Left forelimb (tissue), 1 donor: ENCODE measurements around the gene HACD3.

Experiments used
- DNase-seq: peaks from one replicate; pipeline ENCODE4 v3.0.0-alpha.2; 2018; ENCODE audit warnings: low spot score

HACD3 gene, protein sequence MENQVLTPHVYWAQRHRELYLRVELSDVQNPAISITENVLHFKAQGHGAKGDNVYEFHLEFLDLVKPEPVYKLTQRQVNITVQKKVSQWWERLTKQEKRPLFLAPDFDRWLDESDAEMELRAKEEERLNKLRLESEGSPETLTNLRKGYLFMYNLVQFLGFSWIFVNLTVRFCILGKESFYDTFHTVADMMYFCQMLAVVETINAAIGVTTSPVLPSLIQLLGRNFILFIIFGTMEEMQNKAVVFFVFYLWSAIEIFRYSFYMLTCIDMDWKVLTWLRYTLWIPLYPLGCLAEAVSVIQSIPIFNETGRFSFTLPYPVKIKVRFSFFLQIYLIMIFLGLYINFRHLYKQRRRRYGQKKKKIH

DNA sequence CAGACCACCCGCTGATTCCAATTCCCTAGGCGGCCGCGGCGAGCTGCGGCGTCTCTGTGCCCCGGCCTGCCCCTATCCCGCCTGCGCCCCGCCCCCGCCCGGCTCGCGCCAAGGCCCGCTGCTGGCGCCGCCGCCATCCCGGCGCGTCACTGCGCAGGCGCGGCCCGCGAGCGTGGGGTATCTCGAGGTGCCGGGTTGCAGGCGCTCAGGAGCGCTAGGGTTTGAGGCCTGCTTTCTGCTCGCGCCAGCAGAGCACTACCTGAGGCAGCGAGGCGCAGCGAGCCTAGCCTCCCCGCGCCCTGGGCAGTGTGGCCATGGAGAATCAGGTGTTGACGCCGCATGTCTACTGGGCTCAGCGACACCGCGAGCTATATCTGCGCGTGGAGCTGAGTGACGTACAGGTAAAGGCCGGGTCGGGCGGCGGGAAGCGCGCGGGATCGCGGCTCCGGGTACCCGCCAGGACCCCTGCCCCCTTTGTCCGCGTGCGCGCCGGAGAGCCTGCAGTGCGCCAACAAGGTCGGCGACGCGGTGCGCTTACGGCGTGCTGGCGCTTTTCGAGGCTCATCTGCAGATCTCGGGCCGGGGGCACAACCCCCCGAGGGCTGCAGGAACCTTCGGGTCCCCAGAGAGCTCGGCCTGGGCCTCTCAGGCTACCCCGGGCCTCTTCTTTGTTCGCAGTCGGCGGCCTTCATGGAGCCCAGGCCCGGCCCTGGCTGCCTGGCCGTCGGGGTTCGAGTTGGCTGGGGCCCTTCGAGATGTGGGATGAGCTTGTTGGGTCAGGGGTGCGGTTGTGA lies at the start of gene HACD3:
TSS of gene HACD3 (plus strand) at position 146 of the 794 bp plus-strand sequence. CDS start at position 315, 169 bp downstream.
- DNase-seq = peak; percentile 90

DNA sequence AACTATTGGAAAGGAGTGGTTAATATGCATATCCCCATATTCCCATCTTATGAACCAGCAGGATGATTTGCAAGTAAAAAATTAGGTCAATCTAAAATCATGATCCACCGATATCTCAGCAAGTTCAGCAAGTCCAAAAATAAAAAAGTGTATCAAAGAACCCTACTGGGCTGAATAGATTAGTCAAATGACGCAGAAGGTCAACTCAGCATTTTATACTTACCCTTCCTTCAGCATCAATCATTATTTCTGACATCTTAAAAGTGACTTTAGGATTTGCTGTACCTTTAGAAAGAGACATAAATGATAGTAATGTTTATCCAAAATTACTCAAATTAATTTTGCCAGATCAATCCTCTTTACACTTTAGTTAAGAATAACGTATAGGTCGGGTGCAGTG lies 45.4 kb upstream of the HACD3 start:
- no peak for DNase-seq

DNA sequence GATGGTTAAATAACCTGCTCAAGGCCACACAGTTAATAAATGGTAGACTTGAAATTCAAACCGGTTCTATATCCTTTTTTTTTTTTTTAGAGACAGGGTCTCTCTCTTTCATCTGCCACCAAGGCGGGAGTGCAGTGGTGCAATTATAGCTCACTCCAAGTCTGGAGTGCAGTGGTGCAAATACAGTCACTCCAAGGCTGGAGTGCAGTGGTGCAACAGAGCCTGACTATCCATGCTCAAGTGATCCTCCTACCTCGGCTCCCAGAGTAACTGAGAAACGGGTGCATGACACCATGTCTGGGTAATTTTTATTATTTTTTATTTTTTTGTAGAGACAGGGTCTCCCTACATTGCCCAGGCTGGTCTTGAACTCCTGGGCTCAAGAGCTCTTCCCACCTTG lies 36.2 kb upstream of the HACD3 start:
- DNase-seq = no peak

DNA sequence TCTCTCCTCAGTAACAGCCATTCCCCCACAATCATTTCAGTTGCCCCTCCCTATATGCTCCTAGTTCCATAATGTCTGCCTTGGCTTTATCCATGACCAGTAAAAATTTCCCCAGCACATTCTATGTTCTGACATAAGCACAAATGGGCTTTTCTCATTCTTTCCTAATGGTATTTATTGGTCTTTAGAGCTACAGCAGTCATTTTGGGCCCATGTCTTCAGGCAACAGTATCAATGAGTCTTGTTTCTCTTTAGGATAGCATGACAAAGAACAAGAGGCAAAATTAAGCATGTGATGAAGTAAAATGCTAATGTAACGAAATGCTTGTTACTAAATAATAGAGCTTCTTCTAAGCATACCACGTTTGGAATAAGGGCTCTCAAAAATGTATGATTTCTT lies 20.9 kb upstream of the HACD3 start:
- no peak for DNase-seq

DNA sequence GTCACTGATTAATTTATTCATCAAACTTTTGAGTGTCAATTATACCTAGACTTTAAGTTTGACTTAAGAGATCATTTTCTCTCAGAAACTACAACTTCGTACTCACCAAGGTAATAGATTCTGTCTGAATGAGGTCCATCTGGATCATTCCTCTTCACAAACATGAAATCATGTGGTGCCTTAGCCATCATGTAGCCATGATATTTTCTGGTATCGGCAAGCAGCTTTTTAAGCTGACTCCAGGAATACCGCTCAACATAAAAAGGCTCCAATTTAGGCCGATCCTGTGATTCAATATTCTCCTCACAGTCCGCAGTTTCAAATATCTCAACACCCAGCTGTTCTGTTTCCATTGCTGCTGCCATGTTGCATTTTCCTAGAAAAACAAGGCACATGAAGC lies 18.1 kb upstream of the HACD3 start:
- DNase-seq = no peak

DNA sequence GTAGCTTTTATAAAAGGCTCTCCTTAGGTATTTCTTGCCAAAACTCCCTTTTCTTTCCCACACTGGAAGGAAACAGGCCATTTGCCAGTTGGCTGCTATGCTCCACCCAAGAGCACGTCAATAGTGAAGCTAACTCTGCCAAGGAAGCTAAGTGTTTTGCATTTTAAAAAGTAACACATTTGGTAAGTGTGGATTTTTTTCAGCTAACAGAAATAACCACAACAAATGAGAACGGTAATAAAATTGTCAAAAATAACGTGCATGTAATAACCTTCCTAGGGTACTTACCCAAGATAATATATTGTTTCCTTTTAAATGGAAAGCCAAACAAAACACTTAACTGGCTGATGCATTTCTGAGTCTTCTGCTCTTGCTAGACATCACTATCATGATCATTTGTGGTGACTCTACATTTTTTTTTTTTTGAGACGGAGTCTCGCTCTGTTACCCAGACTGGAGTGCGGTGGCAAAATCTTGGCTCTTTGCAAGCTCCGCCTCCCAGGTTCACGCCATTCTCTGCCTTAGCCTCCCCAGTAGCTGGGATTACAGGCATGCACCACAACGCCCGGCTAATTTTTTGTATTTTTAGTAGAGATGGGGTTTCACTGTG lies 17.4 kb upstream of the HACD3 start:
- DNase-seq = no peak

DNA sequence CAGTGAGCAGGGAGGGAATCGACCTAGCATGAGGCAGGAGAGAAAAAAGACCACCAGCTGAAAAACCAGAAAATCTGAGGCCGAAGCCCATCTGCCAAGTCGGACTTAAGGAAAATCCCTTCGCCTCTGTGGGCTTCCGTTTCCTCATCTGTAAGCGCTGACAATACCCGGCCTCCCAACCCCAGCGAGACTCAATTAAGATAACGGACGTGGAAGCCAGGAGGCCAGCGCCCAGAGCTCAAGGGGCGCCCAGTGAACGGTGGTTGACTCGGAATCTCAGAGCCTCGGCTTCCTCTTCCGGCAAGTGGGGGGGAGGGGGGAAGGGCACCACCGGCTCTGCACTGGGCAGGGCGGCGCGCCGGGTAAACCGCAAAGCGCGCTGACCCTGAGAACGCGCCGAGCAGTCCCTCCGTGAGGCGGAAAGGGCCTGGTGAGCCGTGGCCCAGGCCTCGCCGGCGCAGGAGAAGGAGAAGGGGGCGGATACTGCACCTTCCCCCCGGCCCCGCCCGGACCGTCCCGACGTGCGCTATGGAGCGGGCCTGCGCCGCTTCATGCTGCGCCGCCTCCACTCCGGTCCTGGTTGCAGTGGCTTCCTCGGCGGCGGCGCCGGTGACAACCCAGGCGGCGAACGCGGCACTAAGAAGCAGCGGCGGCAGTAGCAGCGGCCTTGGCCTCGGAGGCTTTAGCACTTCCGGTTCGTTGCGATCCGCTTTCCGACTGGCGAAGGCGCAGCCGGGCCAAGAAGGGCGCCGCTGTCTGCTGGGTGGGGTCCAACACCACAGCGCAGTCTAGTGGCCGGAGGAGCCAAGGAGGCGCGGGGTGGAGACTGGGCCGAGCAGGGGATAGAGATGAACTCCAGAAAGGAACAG lies 13.0 kb upstream of the HACD3 start, which contains the start of gene DPP8:
TSS of gene DPP8 (minus strand) at position 693 of the 869 bp plus-strand sequence. CDS start 5,136 bp downstream, outside the sequence.
- peak; percentile 97 for DNase-seq

DNA sequence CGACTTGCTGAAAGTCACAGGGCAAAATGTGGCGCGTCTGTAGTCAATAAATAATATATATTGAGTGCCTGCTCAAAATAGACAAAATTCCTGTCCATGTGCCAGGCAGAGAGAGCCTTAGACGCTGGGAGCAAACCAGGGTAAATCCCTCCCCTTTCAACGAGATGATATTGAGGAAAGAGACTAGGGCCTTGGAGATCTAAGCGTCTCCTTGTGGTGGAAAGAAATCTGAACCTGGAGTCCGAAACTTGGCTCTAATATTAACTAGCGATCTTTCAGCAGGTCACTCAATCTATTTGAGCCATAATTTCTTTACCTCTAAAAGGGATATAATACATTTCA lies 12.4 kb upstream of the HACD3 start:
- DNase-seq = no peak

DNA sequence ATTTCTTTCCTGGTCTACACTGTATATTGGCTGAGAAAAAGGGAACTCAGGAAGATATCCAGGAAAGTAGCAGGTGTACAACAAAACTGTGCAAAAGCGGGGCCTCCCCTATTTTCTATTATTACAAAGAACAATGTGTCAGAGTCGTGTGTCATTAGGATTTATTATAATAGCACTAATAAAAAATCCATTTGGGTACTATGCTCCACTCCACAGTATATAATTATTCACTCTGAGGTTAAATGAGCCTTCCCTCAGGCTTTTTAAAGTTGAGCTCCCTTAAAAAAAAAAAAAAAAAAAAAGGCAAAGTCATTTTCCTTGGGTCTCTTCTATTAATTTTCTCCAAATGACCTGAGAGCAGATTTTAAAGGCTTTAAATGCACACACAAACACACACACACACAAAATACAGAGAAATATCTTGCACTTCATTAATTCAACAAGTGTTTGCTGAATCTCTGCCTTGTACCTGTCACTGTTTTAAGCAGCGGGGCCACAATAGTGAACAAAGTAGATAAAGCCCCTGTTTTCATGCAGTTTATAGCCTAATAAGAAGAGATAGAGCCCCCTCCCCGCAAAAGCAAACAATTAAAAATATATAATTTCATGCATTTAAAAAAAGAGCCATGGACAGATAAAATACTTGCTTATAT lies 11.5 kb upstream of the HACD3 start:
- DNase-seq = no peak

DNA sequence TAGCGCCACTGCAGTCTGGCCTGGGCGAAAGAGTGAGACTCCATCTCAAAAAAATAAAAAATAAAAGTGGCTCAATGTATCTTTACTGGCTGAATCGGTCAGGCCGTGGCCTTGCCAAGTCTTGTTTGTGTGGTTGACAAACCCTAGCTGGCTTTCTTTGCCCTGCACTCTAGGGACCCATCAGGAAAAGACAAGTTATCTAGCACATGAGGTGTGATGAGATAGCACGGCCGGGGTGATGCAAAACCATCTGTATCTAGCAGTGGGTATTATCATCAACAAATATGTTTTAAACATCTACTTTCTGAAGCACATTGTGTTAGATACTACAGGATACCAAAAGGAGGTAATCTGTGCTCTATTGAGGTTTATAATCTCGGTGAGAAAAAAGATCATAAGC lies 8.9 kb upstream of the HACD3 start:
- no peak for DNase-seq

DNA sequence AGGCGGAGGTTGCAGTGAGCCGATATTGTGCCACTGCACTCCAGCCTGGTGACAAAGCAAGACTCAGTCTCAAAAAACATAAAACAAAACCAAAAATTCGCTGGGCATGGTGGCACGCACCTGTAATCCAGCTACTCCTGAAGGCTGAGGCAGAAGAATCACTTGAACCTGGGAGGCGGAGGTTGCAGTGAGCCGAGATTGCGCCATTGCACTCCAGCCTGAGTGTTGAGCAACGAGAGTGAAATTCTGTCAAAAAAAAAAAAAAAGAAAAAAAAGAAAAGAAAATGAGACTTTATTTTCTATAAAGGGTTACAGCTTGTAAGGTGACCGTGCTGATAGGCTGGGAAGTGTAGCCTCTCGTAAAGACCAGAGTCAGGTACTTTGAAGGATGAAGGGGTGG lies 6.0 kb upstream of the HACD3 start:
- DNase-seq = no peak

DNA sequence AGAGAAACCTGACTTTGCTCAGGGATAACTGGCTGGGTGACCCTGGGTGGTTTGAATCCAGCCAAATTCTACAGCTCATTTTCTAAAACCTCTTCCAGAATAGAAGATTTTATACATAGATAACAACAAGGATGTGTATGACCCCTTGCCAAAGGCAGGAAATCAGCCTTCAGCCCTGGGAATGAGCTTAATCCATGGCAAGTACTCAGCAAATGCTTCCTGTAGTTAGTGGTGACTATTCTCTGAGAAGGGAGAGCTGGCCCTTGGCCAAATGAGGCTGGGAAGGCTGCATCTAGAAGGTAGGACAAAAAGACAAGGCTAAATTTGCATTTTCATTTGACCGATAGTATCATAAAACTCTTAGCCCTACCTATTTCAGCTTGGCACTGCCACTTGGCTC lies 4.6 kb upstream of the HACD3 start:
- DNase-seq = no peak

DNA sequence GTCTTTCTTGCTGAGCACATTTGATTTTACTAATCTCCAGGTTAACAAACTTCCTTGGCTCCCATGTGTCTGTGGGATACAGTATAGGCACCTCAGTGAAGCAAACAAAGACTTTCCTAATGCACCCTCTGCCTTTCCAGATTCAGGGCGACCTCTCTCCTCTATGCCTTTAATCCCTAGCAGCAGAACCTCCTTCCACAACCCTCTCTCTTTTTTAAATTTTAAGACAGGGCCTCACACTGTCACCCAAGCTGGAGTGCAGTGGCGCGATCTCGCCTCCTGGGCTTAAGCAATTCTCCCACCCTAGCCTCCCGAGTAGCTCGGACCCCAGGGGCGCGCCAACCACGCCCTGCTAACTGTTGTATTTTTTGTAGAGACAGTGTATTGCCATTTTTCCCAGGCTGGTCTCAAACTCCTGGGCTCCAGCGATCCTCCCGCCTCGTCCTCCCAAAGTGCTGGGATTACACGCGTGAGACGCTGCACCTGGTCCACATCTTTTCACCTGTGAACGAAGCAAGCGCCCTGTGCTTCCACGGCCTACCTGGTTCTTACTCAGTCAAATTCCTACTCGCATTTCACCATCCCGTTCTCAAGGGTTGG lies 1.7 kb upstream of the HACD3 start:
- DNase-seq = no peak

DNA sequence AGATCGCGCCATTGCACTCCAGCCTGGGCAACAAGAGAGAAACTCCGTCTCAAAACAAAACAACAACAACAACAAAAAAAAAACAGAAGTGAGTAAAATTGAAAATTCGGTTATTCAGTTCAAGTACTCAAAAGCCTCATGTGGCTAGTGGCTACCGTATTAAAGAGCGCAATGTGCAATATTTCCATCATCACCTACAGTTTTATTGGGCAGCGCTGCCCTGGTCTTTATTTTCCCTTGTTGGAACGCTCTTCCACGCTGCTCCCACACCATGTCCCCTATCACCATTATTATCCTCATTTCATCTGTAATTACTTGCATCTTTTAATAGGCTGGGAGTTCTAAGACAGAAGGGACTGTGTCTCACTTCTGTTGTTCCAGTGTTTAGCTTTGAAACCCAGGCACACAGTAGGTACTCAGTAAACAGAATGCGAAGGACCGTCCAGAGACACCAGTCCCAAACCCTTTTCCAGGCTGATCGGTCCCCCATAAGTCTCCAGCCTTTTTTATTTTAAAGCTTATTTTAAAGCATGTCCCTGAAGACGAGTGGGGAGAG lies 423 bp upstream of the HACD3 start:
- DNase-seq = no peak

DNA sequence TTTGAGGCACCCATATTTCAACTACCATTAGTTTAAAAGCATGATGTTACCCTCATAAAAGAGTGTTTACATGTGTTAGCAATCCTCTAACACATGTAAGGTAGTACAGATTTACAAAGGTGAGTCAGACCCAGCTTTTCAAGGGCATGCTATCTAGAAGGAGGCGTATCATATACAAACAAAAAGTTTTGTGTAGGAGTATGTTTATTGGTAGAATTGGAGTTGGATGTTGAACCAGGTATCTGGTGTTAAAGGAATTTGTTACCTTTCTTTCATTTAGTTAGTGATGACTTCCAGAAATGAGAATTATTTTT lies 2.4 kb downstream of the HACD3 start:
- no peak for DNase-seq

DNA sequence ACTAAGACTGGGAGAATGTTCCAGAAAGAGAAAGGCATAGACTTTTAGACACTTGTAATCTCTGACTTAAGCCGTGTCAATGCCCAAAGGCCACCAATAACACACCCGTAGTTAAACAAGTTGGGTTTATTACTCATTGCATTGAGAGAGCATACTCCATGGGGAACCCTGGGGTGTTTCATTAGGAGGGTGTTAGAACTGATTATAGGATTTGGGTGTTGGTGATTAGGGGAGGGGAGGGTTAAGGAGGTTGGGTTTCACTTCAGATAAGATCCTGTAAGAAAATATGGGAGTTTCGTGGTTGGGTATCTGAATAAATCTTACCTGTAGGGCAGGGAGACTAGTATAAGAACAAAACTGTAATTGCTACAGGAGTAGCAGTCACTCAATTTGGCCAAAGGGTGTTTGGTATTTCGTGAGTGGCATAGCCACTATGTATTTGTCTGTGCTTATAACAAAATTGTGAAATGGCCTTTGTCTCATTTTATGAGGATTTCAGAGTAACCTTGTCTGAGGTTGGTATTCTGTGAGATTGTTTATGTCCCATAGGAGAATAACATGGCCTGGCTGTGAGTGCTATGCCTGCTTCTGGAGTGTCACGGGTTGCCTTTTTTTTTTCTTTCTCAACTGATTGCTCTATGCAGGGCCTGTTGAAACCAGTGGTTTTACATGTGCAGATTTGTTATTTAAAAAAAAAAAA lies 2.9 kb downstream of the HACD3 start:
- DNase-seq = no peak

DNA sequence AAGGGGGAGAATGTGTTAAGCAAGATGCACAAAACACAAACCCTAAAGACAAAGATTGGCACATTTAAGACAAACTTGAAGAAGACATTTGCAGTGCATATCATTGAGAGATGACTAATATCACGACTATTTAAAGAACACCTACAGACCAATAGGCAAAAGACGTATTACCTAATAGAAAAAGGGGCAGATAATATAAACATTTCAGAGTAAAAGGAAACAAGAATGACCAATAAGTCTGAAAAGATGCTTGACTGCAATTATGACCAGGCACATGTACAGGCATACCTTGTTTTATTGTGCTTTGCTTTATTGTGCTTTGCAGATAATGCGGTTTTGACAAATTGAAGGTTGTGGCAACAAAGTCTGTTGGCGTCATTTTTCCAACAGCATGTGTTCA lies 4.9 kb downstream of the HACD3 start:
- DNase-seq = no peak

DNA sequence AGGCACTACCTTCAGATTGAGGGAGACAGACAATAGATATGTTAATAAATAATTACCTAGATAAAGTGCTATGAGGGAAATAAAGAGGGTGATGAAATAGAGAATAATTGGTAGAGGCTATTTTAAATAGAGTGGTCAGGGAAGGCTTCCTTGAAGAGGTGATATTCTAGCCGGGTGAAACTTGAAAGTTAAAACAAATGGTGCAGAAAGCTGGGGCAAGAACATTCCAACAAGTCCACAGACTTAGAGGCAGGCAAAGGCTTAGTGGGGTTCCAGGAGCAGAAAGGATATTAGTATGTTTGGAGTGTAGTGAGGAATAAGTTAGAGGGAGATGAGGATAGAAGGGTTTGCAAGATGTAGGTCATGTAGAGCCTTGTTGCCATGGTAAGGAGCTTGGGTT lies 10.1 kb downstream of the HACD3 start:
- DNase-seq = no peak

DNA sequence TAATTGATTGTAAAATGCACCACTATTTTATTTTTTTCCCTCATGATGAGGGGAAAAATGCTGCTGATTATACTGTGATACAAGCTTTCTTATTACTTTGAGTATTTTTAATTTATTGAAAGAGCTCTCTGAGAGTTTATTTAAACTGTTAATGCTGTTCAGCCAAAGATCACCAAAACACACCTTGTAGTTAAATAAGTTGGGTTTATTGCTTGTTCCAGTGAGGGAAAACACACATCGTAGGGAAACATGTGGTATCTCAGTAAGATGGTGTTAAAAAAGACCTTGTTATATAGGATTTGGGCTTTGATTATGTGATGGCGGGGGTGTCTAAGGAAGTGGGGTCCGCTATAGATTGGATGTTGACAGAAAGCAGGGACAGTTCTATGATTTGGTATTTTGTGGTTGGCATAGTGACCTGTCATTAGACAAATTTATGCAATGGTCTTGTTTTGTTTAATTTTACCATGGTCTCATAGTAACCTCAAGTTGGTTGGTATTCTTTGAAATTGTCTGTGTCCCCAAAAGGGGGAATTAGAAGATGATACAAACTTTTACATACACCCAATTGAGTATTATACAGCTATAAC lies 11.1 kb downstream of the HACD3 start:
- no peak for DNase-seq

DNA sequence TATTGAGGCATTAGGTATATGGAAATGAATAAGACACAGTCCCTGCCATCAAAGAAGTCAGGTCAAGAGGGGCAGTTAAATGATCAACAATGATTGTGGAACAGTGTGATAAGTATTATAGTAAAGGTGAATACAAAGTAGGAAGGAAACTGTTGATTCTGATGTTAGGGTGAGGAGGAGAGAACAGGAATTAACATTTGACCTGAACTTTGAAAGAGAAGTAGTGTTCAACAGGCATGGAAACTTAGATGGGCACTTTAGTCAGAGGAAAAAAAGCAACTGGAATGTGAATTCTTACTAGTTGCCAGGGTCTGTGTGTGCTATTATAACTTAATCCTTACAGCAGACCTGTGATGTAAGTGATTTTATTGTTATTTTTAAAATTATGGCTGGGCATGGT lies 17.6 kb downstream of the HACD3 start:
- DNase-seq = no peak
